Lower lobe of right lung (tissue), 2 donors: ENCODE results near the gene RAB19. TPM values are rescaled to one million over a fixed set of nuclear protein-coding genes. Genes with fewer than 3 reads are reported as not detected.

Experiments used
- ATAC-seq, 2 donors: fragments of 200-7000 bp; cut with Tn5 transposase; one replicate each; pipeline ENCODE4 v1.9.1; 2020 to 2022; ENCODE audit warnings: mild to moderate bottlenecking in 2 of 2, moderate library complexity in 2 of 2
- DNase-seq: peaks from one replicate; pipeline ENCODE4 v3.0.0-alpha.2; 2020
- H3K27ac ChIP-seq: fragments of 200-600 bp; one replicate; pipeline ENCODE4 v1.8.0; 2022
- H3K27me3 ChIP-seq: fragments of 200-600 bp; one replicate; pipeline ENCODE4 v1.8.0; 2022; ENCODE audit warnings: low read depth
- H3K36me3 ChIP-seq: fragments of 200-600 bp; one replicate; pipeline ENCODE4 v1.8.0; 2022; ENCODE audit warnings: mild to moderate bottlenecking
- H3K4me1 ChIP-seq: fragments of 200-600 bp; one replicate; pipeline ENCODE4 v1.8.0; 2022
- H3K4me3 ChIP-seq: fragments of 200-600 bp; one replicate; pipeline ENCODE4 v1.8.0; 2022; ENCODE audit warnings: mild to moderate bottlenecking
- H3K9me3 ChIP-seq: fragments of 200-600 bp; one replicate; pipeline ENCODE4 v1.8.0; 2022
- intact Hi-C: fragments of 100-400 bp; cut with DNase I; formaldehyde crosslinking; loops from one replicate; pipeline ENCODE4 v1.11.0; 2022
- long read RNA-seq: library from polyadenylated mRNA; unstranded; transcript quantifications from one replicate; pipeline ENCODE4 v2.0.0, GENCODE V29; 2021
- total RNA-seq: library from RNA; stranded (reverse); fragmentation: NEBNext Ultra II Directional; extraction: Animal tissue kit (Norgen Biotek cat#: 25700); gene quantifications from one replicate; pipeline ENCODE4 v1.2.1, GENCODE V29; 2021
- TF ChIP-seq, protein P1 (sequence below): fragments of 200-600 bp; IDR thresholded peaks from one replicate; pipeline ENCODE4 v1.8.0; 2022; ENCODE audit warnings: antibody characterized with exemption, mild to moderate bottlenecking
- donor health status: DM: no; HTN: yes; CAD: no; lungs with severe emphysema.

Gene RAB19, protein sequence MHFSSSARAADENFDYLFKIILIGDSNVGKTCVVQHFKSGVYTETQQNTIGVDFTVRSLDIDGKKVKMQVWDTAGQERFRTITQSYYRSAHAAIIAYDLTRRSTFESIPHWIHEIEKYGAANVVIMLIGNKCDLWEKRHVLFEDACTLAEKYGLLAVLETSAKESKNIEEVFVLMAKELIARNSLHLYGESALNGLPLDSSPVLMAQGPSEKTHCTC
- total RNA-seq, result 1.7 TPM
- long read RNA-seq, partial matches to known transcripts, result 0 of 2 reads
- long read RNA-seq, other reads (novel, unspliced or antisense), result 2 of 2 reads

DNA sequence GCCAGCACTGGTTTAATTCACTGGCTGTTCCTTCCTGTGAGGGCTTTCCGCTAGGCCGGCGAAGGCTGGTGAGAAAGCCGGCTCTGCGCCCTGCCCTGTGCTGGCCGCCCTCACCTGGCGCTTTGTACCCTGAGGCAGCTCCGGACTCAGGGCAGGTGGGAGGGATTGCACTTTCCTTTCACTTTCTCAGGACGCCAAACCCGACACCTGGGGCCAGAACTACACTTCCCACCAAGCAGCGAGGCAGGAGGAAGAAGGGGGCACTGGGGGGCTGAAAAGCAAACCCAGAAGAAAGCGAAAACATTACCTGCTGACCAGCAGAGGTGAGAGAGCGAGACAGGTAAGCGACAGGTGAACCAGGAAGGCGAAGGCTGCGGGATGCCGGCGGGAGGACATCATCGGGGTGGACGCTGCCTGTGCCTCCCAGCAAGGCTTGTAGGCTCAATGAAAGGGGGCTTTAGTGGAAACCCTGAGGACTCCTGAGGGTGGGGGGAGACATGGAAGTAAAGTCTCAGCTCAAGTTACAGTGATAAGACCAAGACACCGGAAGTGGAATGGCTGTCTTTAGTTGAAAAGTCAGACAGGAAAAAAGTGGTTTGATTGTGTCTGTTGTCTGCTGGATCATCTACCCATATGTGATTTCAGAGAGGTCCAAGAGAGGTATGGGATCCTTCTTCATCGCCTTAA, at the start of gene RAB19:
Gene RAB19, plus strand, starts transcription at position 181 of the 687 bp plus-strand sequence. CDS start 3,589 bp downstream, outside the sequence.
- ATAC-seq (peak; percentile 91 to 97), DNase-seq (peak; percentile 74)
- Histone ChIP-seq H3K36me3 (no peaks in the 10 kb centered on the region), H3K4me1 (peaks cover 14% of the 10 kb centered on the region), H3K27ac (peak within 1 kb of the TSS; percentile 58), H3K4me3 (peak within 1 kb of the TSS; percentile 58), H3K9me3 (no peaks in the 10 kb centered on the region), H3K27me3 (no peaks in the 10 kb centered on the region)
- TF ChIP-seq, protein P1, sequence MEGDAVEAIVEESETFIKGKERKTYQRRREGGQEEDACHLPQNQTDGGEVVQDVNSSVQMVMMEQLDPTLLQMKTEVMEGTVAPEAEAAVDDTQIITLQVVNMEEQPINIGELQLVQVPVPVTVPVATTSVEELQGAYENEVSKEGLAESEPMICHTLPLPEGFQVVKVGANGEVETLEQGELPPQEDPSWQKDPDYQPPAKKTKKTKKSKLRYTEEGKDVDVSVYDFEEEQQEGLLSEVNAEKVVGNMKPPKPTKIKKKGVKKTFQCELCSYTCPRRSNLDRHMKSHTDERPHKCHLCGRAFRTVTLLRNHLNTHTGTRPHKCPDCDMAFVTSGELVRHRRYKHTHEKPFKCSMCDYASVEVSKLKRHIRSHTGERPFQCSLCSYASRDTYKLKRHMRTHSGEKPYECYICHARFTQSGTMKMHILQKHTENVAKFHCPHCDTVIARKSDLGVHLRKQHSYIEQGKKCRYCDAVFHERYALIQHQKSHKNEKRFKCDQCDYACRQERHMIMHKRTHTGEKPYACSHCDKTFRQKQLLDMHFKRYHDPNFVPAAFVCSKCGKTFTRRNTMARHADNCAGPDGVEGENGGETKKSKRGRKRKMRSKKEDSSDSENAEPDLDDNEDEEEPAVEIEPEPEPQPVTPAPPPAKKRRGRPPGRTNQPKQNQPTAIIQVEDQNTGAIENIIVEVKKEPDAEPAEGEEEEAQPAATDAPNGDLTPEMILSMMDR, result no peak
- intact Hi-C loops, result no loop called here

DNA sequence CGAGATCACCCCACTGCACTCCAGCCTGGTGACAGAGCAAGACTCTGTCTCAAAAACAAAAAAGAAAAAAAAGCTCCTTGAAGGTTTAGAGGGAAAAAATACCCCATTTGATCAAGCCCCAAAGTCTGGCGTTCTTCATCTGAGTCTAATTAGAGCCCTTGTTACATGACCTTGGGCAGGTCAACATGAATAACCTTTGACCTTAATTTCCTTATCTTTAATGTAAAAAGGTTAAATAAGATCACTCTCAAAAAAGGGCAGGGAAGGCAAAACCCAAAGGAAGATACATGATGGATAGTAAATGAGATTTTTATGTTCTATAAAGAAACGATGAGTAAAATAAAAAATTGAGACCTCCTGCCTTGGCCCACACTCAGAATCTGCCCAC, 45.8 kb upstream of the RAB19 start:
- no peaks in the 10 kb centered on the region for H3K27me3 ChIP-seq
- no peaks in the 10 kb centered on the region for H3K9me3 ChIP-seq
- DNase-seq (no peak), ATAC-seq (no peak)
- H3K4me1 ChIP-seq, result no peaks in the 10 kb centered on the region
- intact Hi-C loops, result no loop called here
- TF ChIP-seq, protein P1, result no peak
- H3K36me3 ChIP-seq, result peaks cover 49% of the 10 kb centered on the region
- no peak overlapping the region for H3K27ac ChIP-seq
- H3K4me3 ChIP-seq, result no peak overlapping the region

DNA sequence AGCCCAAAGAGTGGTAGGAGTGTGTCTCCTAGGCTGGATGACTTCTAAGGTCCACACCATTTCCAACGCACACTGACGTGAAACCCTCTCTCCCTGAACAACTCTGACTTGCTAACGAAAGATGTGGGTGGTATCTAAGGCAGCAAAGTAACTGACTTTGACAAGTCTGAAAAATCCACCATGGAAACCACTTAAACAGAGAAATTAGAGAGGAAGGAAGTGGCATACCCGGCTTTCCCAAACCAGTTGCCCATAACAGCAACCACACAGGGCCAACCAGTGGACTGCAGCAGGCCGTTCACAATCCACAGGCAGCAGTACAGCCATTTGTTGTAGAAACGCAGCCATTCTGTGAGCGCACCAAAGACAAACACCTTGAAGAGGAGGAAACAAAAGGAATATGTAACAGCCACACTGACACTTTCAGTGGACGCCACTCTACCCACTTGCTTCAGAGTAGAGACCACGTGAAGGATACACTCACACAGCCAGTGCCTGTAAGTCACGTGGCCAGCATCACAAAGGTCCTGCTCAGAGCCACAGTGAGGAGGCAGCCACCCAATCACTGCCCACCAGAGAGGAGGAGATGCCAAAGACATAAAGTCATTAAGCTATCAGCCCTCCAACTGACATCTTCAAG, 45.3 kb upstream of the RAB19 start:
- ATAC-seq (peak; percentile 49 to 57), DNase-seq (no peak)
- intact Hi-C loops, result no loop called here
- no peaks in the 10 kb centered on the region for H3K9me3 ChIP-seq
- H3K27me3 ChIP-seq, result no peaks in the 10 kb centered on the region
- peaks cover 44% of the 10 kb centered on the region for H3K36me3 ChIP-seq
- H3K27ac ChIP-seq, result no peak overlapping the region
- TF ChIP-seq, protein P1, result no peak
- no peaks in the 10 kb centered on the region for H3K4me1 ChIP-seq
- no peak overlapping the region for H3K4me3 ChIP-seq

DNA sequence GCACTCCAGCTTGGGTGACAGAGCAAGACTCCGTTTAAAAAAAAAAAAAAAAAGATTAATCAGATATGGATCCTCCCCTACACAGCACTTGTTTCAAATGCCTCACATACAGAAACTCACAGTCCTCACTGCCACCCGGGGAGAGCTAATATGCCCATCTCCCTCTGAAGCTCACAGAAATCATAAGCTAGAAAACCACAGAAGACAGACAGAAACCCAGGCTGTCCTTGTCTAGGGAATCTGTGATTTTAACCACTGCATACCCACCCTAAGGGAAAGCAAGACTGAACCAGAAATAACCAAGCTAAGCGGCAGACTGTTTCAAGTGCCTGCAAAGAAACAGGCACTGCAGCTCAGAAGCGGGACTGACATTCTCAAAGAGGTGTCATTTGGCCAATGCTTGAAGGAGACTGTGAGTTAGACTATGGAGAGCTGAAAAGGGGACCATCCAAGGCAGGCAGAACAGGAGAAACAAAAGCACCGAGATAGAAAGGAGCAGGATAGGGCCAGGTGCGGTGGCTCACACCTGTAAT, 43.1 kb upstream of the RAB19 start:
- Histone ChIP-seq H3K36me3 (peaks cover 32% of the 10 kb centered on the region), H3K27me3 (no peaks in the 10 kb centered on the region), H3K9me3 (no peaks in the 10 kb centered on the region), H3K27ac (no peak overlapping the region), H3K4me3 (no peak overlapping the region), H3K4me1 (no peaks in the 10 kb centered on the region)
- intact Hi-C loops, result no loop called here
- no peak for DNase-seq
- TF ChIP-seq, protein P1, result no peak
- ATAC-seq, result no peak

DNA sequence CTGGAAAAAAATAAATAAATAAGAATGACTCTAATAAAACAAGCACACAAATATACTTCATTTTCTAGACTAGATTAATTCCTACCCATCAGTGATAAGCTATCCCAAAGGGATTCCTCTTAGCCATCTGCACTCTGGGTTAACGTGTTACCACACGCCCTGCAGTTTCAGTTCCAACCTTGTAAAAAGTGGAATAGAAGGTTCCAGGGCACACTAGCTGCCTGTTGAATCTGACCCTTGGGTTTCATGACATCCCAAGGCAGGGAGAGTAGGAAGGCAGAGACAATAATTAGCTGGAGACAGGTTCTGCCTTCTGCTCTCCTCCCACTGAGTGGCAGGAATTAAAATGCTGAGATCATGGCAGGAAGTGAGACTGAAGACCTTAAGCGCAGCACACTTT, 39.0 kb upstream of the RAB19 start:
- Histone ChIP-seq H3K27ac (no peak overlapping the region), H3K27me3 (no peaks in the 10 kb centered on the region), H3K9me3 (no peaks in the 10 kb centered on the region), H3K36me3 (peaks cover 44% of the 10 kb centered on the region), H3K4me3 (no peak overlapping the region), H3K4me1 (no peaks in the 10 kb centered on the region)
- DNase-seq (no peak), ATAC-seq (no peak)
- intact Hi-C loops, result no loop called here
- TF ChIP-seq, protein P1, result no peak
